Thoracic aorta (tissue), 2 donors: Measurements from ENCODE around the gene BEGAIN. TPM values are rescaled to one million over a fixed set of nuclear protein-coding genes. Genes with fewer than 3 reads are reported as not detected.

Source experiments
- ATAC-seq: fragments of 150-250 bp; one replicate; pipeline ENCODE4 v1.8.0; 2017; ENCODE audit warnings: low read depth; ENCODE audit not compliant: insufficient number of reproducible peaks, low FRiP score
- DNase-seq: peaks from one replicate; pipeline ENCODE4 v3.0.0-alpha.2; 2020; ENCODE audit warnings: low spot score
- H3K27ac ChIP-seq, 2 donors: fragments of 200-600 bp; sonication (generic); 1 replicate in 1 of 2; 2 replicates in 1 of 2; pipeline ENCODE4 v1.5.1; 2016; ENCODE audit warnings: mild to moderate bottlenecking in 2 of 2, moderate library complexity in 2 of 2
- H3K27me3 ChIP-seq: fragments of 200-600 bp; sonication (generic); replicated peaks from 2 replicates; pipeline ENCODE4 v1.6.0; 2016; ENCODE audit warnings: mild to moderate bottlenecking; ENCODE audit not compliant: insufficient read depth
- H3K36me3 ChIP-seq: fragments of 200-600 bp; sonication (generic); one replicate; pipeline ENCODE4 v1.5.1; 2016
- H3K4me1 ChIP-seq, 2 donors: fragments of 200-600 bp; sonication (generic); 1 replicate in 1 of 2; 2 replicates in 1 of 2; pipeline versions ENCODE4 v1.5.1 to v1.6.0; 2016; ENCODE audit warnings: low read depth in 2 of 2, mild to moderate bottlenecking in 1 of 2; ENCODE audit not compliant: control insufficient read depth in 1 of 2
- H3K4me3 ChIP-seq: fragments of 200-600 bp; sonication (generic); 2 replicates; pipeline ENCODE4 v1.5.1; 2016; ENCODE audit warnings: mild to moderate bottlenecking
- H3K9me3 ChIP-seq: fragments of 200-600 bp; sonication (generic); 2 replicates; pipeline ENCODE4 v1.5.1; 2016
- total RNA-seq, 2 donors: library from RNA; depleted of rRNA; stranded (reverse); fragments of >200 nt; gene quantifications; one replicate each; pipeline versions ENCODE4 v1.1.0 to v1.2.3, GENCODE V29; 2016
- TF ChIP-seq, protein P1 (sequence below): fragments of 200-600 bp; sonication (generic); IDR thresholded peaks from one replicate; pipeline ENCODE4 v1.5.1; 2019; ENCODE audit warnings: antibody characterized with exemption

Gene BEGAIN
- total RNA-seq, 2 donors from 2014 or later: 0.27 to 0.85 TPM

DNA sequence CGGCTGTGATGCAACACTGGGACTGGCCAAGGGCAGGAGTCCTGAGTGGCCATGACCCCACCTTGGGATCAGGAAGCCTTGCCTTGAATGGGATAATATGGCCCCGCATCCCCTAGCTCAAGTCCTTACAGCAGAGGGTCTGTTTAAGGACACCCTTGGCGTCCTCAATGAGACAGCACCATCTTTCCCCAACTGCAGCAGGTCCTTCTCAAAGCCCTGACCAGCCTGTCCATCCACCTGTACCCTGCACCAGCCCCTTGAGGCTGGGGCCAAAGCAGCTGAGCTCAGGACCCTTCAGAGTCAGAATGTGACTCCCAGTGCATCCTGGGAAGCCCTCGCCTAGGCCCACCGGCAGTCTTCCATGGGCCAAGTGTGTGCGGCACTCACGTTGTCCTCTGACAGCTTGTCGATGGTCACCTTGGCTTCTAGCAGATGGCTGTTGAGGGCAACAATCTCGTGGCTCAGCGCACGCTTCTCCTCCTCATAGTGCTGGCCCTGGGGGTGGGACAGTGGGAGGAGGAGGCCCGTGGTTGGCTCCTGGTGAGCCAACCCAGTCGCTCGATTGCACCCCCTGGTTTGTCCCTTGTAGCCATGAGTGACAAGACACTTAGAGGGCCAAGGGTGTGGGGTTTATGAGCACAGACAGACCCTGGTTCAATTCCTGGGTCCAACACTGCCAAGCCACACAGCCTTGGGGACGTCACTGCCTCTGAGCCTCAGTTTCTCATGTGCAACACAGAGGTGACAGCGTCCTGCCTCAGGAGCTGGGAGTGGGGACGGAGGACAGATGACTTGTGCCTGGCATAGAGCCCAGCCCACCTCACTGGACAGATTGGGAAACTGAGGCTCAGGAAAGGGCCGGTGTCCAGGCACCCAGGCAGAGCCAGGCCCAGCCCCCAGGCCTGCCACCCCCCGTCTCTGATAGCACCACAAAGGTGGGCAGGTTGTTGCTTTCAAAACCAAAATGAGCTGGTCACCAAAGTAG is 43.5 kb downstream of the BEGAIN start:
- no peaks in the 10 kb centered on the region for H3K36me3 ChIP-seq
- TF ChIP-seq, protein P1, sequence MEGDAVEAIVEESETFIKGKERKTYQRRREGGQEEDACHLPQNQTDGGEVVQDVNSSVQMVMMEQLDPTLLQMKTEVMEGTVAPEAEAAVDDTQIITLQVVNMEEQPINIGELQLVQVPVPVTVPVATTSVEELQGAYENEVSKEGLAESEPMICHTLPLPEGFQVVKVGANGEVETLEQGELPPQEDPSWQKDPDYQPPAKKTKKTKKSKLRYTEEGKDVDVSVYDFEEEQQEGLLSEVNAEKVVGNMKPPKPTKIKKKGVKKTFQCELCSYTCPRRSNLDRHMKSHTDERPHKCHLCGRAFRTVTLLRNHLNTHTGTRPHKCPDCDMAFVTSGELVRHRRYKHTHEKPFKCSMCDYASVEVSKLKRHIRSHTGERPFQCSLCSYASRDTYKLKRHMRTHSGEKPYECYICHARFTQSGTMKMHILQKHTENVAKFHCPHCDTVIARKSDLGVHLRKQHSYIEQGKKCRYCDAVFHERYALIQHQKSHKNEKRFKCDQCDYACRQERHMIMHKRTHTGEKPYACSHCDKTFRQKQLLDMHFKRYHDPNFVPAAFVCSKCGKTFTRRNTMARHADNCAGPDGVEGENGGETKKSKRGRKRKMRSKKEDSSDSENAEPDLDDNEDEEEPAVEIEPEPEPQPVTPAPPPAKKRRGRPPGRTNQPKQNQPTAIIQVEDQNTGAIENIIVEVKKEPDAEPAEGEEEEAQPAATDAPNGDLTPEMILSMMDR: no peak
- no peak overlapping the region for H3K27ac ChIP-seq
- DNase-seq: no peak
- H3K4me3 ChIP-seq: no peak overlapping the region
- H3K9me3 ChIP-seq: no peaks in the 10 kb centered on the region
- ATAC-seq: no peak
- no peaks in the 10 kb centered on the region for H3K27me3 ChIP-seq
- peaks cover 0 to 12% of the 10 kb centered on the region in 2 donors for H3K4me1 ChIP-seq

DNA sequence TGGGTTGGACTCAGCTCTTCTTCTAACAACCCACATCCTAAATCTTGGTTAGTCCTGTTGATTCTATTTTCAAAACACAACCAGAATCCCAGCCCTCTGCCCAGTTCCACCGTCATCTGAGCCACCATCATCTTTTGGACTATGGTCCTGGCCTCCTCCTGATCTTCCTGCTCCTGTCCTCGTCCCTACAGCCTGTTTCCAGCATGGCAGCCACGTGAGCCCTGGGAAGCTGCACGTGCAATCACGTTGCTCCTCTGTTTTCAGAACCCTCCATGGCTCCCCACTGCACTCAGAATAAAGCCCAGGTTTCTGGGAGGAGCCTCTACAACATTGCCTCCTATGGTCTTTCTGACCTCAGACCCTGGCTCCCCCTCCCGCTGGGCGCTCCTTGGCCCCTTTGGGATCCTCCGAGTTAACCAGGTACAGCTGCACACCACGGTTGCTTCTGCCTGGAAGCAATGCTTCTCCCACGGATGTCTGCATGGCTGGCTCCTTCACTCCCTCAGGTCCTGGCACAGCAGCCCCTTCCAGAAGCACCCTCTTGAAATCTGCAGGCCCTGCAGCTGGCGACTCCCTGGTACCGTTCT is 44.5 kb downstream of the BEGAIN start:
- no peaks in the 10 kb centered on the region for H3K9me3 ChIP-seq
- DNase-seq (no peak), ATAC-seq (no peak)
- no peak overlapping the region for H3K4me3 ChIP-seq
- H3K4me1 ChIP-seq: peaks cover 0 to 12% of the 10 kb centered on the region in 2 donors
- no peaks in the 10 kb centered on the region for H3K36me3 ChIP-seq
- TF ChIP-seq, protein P1: no peak
- H3K27me3 ChIP-seq: no peaks in the 10 kb centered on the region
- no peak overlapping the region for H3K27ac ChIP-seq

DNA sequence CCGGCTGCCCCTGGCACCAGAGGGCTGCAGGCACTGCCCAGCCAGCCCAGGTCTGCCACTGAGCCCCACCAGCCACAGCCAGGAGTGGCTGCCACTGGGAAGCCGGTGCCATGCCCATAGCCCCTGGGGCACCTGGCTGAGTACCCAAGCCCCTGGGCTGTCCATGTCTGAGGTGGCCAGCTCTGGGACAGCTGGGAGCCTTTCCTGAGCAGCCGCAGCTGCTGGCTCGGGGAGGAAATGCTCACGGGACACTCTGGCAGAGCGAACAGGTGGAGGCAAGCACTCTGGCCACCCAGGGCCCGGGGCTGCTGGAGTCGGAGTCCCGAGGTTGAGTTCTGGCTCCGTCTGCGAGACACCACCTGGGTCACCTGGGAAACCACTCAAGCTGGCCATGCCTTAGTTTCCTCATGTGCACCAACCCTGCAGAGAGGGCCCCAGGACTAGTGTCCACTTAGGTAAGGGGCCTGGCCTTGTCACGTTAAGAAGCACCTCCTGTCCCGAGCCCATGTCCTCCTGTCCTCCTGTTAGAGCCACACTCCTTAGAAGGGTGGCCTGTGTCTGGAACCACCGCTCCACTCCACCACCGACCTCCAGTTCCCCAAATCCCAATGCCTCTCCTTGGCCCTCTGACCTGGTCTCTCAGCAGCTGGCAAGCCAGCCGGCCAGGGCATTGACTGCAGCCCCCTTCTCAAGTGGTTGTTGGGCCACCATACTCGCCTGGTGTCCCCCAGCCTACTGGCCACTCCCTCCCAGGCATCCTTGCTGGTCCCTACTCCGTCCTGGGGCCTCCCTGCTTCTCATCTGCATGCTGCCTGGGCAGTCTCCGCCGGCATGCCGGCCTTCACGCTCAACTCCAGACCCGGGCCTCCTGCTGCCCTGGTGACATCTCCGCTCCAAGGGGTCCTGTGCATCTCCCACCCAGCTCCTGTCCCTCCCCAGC is 45.3 kb downstream of the BEGAIN start:
- Histone ChIP-seq H3K4me3 (no peak overlapping the region), H3K36me3 (no peaks in the 10 kb centered on the region), H3K9me3 (no peaks in the 10 kb centered on the region), H3K27ac (no peak overlapping the region), H3K27me3 (no peaks in the 10 kb centered on the region), H3K4me1 (peaks cover 0 to 4% of the 10 kb centered on the region in 2 donors)
- DNase-seq (no peak), ATAC-seq (no peak)
- TF ChIP-seq, protein P1: no peak

DNA sequence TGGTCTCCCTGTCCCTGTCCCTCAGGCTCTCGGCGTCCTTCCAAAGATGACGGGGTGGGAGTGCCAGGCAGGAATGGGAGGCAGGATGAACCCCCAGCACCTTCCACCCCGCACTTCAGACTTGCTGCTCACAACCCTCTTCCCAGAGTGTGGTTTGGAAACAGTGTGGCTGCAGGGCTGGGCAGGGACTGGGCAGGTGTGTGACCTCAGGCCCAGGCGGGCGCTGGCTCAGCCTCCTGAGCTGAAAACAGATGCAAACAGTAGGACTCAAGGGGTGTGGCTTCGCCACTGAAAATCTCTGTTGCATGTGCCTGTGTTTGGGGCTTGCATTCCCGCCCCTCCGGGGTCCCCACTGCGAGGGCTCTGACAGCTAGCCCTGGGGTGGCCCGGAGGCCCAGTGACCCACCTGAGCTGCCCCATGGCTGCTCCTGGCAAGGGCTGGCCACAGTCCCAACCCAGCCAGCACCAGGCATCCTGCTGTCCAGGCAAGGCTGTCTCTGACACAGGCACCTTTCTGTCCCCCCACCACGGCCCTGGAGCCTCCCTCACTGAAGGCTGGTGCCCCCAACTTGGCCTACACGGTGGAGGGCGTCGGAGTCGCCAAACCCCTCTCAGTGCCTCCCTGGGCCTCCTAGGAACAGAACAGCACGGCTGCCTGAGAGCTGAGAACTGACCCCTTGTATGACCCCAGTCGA is 46.1 kb downstream of the BEGAIN start:
- no peak for DNase-seq

More for the DNA sequence above, 46.1 kb downstream of the BEGAIN start:
- TF ChIP-seq, protein P1: no peak
- no peaks in the 10 kb centered on the region for H3K27me3 ChIP-seq
- no peaks in the 10 kb centered on the region for H3K4me1 ChIP-seq
- no peak overlapping the region for H3K27ac ChIP-seq
- no peaks in the 10 kb centered on the region for H3K9me3 ChIP-seq
- H3K36me3 ChIP-seq: no peaks in the 10 kb centered on the region
- ATAC-seq: no peak
- H3K4me3 ChIP-seq: no peak overlapping the region
